Measurements from ENCODE around the gene SCN2A. TPM values are rescaled to one million over a fixed set of nuclear protein-coding genes. Genes with fewer than 3 reads are reported as not detected.

The SCN2A gene
- total and polyA plus RNA-seq, 2 donors (not counting 3 experiments of a cell fraction or from before 2014, with no cell fraction given) = not detected

- POLR2A ChIA-PET = no interaction called here
- no peaks in the 10 kb centered on the region for H3K79me2 ChIP-seq (ENCODE audit: control insufficient read depth, insufficient read depth, low read length)
- FAIRE-seq = no peak
These were observed 175.0 kb downstream of the SCN2A start for GRCh38 chr2:165414187-165414586.

More at GRCh38 chr2:165414187-165414586, 175.0 kb downstream of the SCN2A start:
- H3K4me1 ChIP-seq (ENCODE audit: control insufficient read depth, extremely low read depth, insufficient read depth, low read length) = no peaks in the 10 kb centered on the region
- H3K27ac ChIP-seq (ENCODE audit: insufficient read depth, low read depth, low read length) = no peak overlapping the region
- DNase-seq (ENCODE audit: low read depth, low spot score) = no peak
- TF ChIP-seq GATA2 (IDR thresholded peaks at IDR 0.05; ENCODE audit: insufficient read depth, insufficient read length, low read depth, low read length) = no peak
- no peak for TF ChIP-seq MYC (IDR thresholded peaks at IDR 0.05; ENCODE audit: low read depth, low read length)
- no peak for TF ChIP-seq MAX (IDR thresholded peaks at IDR 0.05; ENCODE audit: insufficient read depth, insufficient read length)
- no peak for TF ChIP-seq FOS (IDR thresholded peaks at IDR 0.05; ENCODE audit: borderline replicate concordance, insufficient read depth, low read length)
- no peak for TF ChIP-seq CTCF (IDR thresholded peaks at IDR 0.05; ENCODE audit: extremely low read depth in 1 of 2, insufficient read depth in 1 of 2, low read depth in 1 of 2, low read length in 2 of 2)
- TF ChIP-seq POLR2A (IDR thresholded peaks at IDR 0.05; ENCODE audit: low read depth, low read length) = no peak
- no peak for TF ChIP-seq EZH2 (IDR thresholded peaks at IDR 0.05; ENCODE audit: borderline replicate concordance, low read depth, low read length, severe bottlenecking)
- TF ChIP-seq POLR2AphosphoS5 (IDR thresholded peaks at IDR 0.05; ENCODE audit: insufficient read depth, low read depth, low read length) = no peak
- TF ChIP-seq JUN (IDR thresholded peaks at IDR 0.05; ENCODE audit: borderline replicate concordance, insufficient read depth, insufficient read length, low read depth) = no peak
- intact Hi-C loops (cut with micrococcal nuclease) (no loop called here), dilution Hi-C loops (cut with MboI; ENCODE audit: extremely low pct_ligation_motif_present, low sequenced_read_pairs) (no loop called here)
- H3K9me1 ChIP-seq (replicated peaks; ENCODE audit: control insufficient read depth, extremely low read depth, insufficient read depth, low read length) = no peaks in the 10 kb centered on the region
- no peak overlapping the region for H3K9ac ChIP-seq (replicated peaks; ENCODE audit: extremely low read depth, insufficient read depth, low read length)
- no peaks in the 10 kb centered on the region for H4K20me1 ChIP-seq (replicated peaks; ENCODE audit: control insufficient read depth, extremely low read depth, insufficient read depth, low read length)
- H2AFZ ChIP-seq (ENCODE audit: low read depth, low read length) = no peak overlapping the region
- no TSS peak for BruUV-seq (replicated peaks)
- H3K36me3 ChIP-seq (ENCODE audit: control insufficient read depth in 2 of 2, extremely low read depth in 1 of 2, insufficient read depth in 2 of 2, low read length in 2 of 2) = no peaks in the 10 kb centered on the region
- H3K9me3 ChIP-seq (replicated peaks; ENCODE audit: control insufficient read depth, insufficient read depth, low read length) = no peaks in the 10 kb centered on the region
- H3K4me3 ChIP-seq (replicated peaks in 1 of 3; ENCODE audit: insufficient read depth in 1 of 3, low read depth in 1 of 3, low read length in 3 of 3) = no peak overlapping the region
- CTCF ChIA-PET = interaction anchor here (0.6 kb wide), 1 partner anchor 15 kb away, joined by 3 read pairs; no protein-coding TSS in a partner anchor
- H3K4me2 ChIP-seq (ENCODE audit: insufficient read depth, low read length) = no peak overlapping the region
- peaks cover 0 to 2% of the 10 kb centered on the region in 2 experiments for H3K27me3 ChIP-seq (ENCODE audit: control insufficient read depth in 2 of 2, insufficient read depth in 2 of 2, low read length in 2 of 2)
